NCI-H1105 (cell line): Measurements from ENCODE around the gene STRIP2.
A peak's percentile ranks its signal among the peaks of the same experiment; 100 is the strongest.
"Not testable (repeated sequence)": the region's sequence is repeated elsewhere in the genome, so short reads cannot be mapped to it uniquely, and the experiment has no call there.

Source experiments
- DNase-seq: peaks from one replicate; lab custom pipeline; 2025; lab: John Stamatoyannopoulos, UW

STRIP2 gene, protein sequence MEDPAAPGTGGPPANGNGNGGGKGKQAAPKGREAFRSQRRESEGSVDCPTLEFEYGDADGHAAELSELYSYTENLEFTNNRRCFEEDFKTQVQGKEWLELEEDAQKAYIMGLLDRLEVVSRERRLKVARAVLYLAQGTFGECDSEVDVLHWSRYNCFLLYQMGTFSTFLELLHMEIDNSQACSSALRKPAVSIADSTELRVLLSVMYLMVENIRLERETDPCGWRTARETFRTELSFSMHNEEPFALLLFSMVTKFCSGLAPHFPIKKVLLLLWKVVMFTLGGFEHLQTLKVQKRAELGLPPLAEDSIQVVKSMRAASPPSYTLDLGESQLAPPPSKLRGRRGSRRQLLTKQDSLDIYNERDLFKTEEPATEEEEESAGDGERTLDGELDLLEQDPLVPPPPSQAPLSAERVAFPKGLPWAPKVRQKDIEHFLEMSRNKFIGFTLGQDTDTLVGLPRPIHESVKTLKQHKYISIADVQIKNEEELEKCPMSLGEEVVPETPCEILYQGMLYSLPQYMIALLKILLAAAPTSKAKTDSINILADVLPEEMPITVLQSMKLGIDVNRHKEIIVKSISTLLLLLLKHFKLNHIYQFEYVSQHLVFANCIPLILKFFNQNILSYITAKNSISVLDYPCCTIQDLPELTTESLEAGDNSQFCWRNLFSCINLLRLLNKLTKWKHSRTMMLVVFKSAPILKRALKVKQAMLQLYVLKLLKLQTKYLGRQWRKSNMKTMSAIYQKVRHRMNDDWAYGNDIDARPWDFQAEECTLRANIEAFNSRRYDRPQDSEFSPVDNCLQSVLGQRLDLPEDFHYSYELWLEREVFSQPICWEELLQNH

DNA sequence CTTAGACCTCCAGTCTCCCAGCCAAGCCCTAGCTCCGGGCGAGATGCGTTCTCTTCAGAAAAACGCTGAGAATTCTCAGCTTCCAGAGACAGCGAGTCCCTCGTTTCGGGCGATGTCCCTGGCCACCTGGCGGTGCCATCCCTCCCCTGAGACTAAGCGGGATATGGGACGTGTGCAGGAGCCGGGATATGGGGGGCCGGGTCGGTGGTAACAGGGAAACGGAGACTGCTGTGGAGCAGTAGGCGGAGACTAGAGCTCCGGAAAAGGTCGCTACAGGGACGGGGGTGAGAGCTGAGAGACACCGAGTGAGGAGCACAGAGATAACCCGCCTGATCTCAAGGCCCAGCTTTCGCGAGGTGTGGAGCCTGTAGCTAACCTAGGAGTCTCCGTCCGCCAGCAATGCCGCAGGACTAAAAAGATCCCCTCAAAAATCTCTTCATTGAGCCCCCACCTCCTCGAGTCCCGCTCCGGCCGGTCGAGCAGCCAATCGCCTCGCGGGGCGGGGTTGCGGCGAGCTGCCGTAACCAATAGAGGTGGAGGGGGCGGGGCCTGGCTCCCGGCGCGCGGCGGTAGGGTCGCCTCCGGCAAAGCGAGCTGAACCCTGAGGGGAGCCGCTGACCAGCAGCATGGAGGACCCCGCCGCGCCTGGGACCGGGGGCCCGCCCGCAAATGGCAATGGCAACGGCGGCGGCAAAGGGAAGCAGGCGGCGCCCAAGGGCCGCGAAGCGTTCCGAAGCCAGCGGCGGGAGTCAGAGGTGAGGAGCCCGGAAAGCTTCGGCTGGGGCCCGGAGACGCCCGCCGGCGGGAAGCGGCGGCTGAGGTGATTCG, at the start of gene STRIP2:
STRIP2 (plus strand) TSS at position 586 of the 828 bp plus-strand sequence; CDS start at position 627, 41 bp downstream.
- peak; percentile 92 for DNase-seq

DNA sequence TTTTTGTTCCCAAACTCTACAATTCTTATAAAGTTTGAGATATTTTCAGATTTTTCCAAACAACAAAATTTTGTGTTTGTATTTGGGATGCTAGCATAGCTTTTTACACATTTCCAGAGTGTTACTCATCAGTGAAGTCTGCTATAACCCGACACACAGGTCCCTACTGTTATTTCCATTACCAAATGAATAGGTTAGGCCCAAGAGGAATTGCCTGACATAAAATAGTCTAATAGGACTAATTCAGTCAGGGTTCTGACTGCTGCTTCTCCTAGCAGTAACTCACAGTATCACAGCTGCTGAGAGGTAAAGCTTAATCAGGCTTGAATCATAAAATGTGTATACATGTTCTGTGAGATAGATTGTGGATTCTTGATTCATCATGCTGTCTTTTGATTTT, 49.1 kb upstream of the STRIP2 start:
- DNase-seq, result no peak

DNA sequence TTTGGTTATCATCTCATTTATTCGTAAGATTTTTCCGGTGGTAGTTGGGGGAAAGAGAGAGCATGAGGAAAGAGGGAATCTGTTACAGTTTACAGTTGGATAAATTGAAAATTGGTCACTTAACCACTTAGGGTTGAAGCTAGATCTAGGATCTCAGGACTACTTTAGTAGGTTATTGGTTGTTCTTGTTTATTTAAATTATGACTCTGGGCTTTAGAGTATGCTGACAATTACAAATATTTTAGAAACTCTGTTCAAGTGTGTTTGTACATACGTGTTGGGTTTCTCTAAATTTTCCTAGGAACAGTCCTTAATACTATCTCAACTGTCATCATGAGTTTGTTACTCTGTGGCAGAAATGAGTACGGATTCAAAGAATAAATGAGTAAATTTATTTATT, 48.6 kb upstream of the STRIP2 start:
- no peak for DNase-seq

DNA sequence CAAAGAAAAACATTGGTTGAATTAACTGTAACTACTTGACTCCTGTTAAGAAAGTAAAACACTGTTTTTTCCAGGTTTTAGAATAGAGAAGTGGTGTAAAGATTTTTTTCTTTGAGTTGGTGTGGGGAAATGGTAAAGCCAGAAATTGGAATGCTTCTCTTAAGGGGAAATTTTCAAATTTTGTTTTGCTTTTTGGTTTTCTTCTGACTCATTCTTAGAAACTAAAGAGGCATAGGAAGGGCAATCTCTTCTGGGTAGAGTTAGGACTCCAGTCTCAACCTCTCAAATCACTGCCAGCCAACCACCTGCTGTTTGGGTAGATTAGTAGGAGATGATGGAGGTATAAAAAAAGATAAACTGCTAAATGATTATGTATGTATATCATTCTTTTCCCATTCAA, 47.7 kb upstream of the STRIP2 start:
- no peak for DNase-seq

DNA sequence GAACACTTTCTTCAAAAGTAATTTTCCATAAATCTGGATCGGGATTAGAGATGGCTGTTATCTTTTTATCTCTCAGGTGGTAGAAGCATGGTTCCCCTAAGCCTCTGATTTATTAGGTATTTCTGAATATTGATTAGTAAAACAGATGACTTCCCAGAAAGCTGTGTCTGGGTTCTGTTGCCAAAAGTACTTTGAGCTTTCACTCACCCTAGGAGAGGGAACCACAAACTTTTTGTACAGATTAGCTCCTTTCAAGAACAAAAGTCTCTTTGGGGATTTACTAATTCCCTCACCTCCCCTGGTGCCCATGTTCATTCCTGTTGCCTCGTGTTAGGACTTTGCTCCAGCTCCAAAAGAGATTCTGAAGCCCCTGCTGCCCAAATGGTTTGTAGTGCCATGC, 46.7 kb upstream of the STRIP2 start:
- no peak for DNase-seq

DNA sequence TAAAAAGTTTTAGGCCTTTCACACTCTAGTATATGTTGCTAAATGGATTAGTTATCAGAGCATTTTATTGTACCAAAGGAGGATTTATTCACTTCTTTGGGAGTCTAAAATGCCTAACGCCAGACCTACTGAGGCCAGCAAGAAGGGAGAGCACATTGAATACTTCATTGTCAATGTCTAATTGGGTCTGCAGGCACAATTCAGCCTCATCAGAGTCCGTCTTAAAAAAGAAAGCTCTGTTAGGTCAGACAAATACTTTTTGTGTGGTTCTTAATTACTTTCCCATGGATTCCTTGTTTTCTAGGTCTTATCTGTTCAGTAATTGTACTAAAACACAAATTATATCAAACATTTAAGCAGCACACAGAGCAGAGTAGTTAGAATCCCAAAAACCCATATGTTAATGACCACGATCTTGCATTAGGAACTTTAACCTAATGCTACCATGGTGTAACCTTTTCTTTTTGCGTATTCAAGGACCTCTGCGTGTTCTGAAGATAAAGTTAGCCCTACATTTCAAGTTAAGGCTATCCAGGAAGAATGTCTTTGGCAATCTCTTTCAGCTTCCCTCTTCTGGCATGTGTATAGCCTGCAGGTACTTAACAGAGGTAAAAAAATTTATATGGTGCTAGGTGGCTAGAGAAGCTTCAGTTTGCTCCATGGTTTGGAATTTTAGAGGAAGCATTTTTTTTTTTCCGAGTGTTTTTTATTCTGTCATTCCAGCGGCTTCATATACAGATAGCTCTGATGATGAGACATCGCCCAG, 45.7 kb upstream of the STRIP2 start:
- DNase-seq, result no peak

DNA sequence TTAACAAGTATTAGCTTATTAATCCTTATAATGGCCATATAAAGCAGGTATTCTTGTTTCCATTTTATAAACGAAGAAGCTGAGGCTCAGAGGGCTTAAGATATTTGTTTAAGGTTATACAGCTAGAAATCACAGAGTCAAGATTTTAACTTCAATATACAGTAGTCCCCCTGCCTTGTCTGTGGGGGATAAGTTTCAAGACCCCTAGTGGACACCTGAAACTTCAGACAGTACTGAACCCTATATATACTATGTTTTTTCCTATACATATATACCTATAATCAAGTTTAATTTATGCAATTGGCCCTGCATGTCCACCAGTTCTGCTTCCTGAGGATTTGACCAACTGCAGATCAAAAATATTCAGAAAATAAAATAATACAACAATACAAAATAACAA, 44.4 kb upstream of the STRIP2 start:
- no peak for DNase-seq

DNA sequence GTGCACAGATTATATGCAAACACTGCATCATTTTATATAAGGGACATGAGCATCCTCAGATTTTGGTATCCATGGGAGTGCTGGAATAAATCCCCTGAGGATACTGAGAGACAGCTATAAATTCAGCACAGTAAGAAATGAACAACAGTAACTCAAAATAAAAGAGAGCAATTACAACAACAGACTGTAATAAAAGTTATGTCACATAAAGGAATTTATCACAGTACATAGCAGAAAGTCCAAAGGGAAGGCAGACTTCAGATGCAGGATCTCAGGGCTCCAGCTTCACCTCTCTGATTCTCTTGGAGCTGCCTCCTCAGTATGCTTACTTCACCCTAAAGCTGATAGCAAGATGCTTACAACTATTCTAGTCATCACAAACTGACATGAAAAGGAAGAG, 43.9 kb upstream of the STRIP2 start:
- no peak for DNase-seq

DNA sequence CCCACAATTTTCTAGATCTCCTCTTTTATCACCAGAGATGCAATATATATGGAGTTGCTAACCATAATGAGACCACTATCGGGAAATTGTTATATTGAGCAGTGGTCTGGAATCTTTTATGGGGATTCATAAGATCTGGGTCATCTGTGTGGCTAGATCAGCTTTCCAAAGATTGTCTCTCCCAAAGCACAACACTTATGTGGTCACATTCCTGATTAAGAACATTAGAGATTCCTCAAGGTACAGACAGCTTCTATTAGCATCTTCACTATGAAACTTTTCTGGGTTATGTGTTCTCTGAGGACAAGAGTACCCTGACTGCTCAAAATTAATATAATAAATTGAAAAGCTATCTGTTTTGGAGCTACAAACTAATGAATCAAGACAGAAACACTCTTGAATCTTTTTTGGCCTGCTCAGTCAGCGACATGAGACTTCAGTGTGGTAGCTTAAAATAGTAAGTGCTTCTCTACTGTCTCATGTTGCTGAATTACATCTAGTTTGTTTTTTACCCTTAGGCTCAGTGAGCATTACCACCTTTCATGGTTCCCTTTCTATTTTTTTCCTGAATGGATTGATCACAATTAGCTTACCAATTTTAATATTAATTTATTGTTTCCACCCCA, 42.6 kb upstream of the STRIP2 start:
- no peak for DNase-seq

DNA sequence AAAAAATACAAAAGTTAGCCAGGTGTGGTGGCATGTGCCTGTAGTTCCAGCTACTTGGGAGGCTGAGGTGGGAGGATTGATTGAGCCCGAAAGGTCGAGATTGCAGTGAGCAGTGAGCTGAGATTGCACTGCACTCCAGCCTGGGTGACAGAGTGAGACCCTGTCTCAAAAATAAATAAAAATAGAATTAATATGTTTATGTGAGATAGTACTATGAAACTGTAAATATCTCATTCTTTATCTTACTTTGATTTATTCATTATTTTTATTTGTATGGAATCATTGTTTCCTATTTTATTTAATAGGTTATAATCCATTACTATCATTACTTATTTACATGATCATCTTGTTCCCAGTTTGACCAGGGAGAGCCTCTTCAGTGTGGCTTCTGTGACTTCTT, 41.0 kb upstream of the STRIP2 start:
- DNase-seq, result no peak

DNA sequence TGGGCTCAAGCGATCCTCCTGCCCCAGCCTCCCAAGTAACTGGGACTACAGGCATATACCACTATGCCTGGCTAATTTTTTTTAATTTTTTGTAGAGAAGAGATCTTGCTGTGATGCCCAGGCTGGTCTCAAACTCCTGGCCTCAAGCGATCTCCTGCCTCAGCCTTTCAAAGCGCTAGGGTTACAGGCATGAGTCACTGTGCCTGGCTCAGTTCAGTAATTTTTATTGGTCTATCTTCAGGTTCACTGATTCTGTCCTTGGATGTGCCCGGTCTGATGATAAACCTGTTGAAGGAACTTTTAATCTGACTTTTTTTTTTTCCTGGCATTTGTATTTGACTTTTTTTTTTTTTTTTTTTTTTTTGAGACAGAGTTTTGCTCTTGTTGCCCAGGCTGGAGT, 40.1 kb upstream of the STRIP2 start:
- DNase-seq, result no peak

DNA sequence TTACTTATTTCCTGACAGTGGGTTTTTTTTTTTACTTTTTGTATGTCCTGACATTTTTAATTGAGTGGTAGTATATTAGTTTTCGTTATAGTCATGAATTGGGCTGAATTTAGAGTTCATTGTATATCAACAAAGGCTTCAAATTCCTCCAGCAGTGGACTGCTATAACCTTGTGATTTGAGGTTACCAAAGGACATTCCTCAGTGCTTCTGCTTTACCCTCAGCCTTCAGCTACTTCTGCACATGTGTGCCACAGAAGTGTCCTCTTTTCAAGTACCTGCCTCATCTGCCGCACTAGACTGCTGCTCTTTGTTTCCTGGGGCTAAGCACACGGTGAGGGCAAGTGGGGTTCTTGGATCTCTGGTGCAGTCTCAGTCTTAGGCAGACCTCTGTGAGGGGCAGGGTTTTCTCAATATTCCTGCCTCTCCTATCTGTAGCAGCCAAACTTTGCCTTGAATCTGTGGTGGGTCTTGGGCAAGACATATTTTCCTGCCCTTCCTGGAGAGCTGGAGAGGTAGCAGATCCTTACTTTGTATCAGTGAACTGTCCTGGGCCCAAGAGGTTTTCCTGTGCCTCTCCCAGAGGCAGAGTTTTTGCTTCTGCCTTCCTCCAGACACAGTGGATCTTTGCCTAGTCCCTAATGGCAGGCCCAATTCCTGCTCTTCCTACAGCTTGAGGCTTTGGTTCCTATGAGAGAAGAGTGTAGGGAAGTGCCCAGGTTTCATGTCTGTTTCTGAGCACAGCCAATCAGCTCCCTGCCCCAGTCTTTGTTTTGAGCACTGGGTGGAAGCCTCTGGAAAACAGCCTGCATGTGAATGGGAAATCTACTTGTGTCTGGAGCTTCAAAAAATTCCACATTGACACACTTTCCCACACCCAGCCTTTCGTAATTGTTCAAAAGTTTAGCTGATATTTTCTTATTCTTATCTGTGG, 39.0 kb upstream of the STRIP2 start:
- no peak for DNase-seq

DNA sequence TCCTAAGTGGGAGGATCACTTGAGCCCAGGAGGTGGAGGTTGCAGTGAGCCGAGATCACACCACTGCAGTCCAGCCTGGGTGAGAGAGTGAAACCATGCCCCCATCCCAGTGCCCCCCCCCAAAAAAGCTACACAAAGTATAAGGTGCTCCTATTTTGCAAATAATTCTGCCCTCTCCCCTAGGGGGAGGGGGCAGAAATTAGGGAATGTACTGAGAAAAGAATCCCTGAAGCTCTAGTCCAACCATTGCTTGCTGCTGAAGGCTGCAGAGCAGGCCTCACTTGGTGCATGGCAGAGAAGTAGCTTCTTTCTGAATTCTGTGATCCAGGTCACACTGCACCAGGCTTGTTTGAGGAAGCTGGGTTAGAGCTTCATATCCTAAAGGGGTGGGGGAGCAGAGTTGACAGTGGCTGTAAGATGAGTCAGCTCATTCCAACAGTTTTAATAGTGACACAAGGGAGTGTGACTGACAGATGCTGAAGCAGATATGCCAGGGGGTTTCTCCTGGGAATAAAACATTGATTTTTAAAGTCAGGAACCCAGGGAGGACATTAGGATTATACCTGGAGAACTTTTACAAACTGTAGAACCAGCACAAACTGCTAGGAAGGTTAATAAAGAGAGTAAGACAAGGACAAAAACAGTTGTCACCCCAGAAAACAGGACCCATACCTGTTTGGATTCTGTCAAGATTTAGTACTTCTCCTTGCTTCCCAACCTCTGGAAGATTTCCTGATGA, 32.8 kb upstream of the STRIP2 start:
- no peak for DNase-seq

DNA sequence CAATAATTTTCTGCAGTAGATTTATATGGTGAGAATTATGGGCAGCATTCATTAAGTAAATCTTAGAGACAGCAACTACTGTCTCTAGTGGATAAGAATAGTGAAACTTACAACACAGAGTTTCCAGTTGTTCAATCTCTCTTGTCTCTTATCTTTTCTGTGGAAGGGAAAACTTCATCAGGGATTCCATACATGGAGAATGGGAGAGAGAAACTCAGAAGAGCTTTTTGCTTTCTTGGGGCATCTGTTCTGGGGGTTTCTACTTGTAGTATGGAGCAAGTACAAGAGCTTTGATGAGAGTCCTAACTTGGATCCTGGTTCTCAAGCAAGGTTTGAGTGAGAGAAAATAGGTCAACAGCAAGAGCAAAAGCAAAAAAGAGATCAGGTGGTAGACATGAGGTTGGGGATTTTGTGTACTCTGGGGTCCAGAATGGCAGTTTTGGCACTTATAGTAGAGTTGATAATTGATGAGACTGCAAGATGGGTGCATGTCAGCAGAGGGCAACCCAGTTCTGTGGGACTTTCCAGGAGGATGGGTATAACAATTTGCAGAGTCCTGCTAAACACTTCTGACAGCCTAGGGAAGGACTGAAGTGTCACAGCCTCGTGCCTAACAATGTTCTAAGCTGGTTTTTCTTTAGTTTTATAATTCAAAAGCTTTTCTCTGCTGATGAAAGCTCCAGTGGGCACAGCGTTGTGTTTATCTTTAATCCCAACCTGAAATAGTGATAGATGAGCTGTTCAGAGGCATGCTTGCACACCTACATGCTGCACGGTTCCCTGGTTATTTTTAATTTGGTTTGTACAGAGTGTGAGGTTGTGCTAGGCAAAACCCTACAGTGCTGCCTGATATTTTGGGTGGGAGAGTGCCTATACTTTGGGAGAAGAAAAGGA, 32.0 kb upstream of the STRIP2 start:
- DNase-seq, result no peak

DNA sequence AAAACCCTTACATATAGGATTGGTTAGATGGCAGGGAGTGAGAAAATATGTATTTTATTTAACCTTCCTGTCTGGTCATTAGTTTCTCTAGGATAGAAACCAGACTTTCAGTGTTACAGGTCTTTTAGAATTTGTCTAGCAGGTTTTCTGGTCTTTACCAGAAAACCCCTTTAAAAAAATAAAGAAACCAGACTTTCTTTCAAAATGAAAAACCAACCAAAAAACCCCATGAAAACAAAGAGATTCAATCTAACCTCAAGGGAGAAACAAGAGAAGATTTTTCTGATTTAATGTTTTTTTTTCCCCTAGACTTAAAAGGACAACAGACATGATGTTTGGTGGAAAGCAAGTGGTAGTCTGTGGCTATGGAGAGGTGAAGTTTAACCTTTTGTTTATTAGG, 28.7 kb upstream of the STRIP2 start:
- no peak for DNase-seq

DNA sequence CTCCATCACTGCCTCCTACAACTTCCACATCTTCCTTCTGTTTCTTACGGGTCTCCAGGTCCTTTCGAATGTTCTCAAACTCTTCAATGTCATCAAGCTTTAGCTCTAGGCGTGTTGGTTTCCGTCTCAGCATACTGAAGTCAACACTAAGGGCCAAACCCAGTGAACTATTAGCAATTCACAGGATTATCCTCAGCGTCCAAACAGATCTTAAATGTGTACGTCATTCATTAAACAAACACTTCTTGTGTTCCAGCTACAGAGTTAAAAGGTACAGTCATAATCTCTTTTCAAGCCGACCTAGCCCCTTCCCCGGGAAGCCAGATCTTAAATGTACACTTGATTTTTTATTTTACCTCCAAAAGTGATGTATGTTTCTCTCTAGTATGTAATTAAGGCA, 24.0 kb upstream of the STRIP2 start:
- not testable (repeated sequence) for DNase-seq

DNA sequence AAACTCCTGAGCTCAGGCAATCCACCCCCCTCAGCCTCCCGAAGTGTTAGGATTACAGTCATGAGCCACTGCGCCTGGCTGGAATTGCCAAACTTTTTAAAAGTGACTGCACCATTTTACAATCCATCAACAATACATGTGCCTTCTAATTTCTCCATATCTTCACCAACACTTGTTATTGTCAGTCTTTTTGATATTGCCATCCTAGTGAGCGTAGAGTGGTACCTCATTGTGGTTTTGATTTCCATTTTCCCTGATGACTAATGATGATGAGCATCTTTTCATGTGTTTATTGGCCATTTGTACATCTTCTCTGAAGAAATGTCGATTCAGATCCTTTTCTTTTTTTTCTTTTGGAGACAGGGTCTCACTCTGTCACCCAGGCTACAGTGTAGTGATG, 21.7 kb upstream of the STRIP2 start:
- DNase-seq, result no peak

DNA sequence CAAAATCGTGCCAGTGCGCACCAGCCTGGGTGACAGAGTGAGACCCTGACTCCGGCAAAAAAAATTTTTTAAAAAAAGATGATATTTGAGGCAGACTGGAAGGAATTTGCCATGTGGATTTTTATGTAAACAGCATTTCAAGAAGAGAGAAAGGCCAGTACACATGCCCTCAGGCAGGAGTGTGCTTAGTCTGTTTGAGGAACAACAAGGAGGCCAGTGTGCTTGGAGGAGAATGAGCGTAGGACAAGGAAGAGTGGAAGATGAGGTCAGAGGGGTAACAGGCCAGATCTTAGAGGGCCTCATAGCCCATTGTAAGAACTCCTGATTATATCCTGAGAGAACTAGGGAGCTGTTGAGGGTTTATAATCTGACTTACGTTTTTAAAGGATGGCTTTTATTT, 17.2 kb upstream of the STRIP2 start:
- no peak for DNase-seq
